ENCODE measurements around the gene GPR139. TPM values are rescaled to one million over a fixed set of nuclear protein-coding genes. Genes with fewer than 3 reads are reported as not detected.

GPR139 gene
- total RNA-seq, 1 experiment from 2014 or later: not detected

DNA sequence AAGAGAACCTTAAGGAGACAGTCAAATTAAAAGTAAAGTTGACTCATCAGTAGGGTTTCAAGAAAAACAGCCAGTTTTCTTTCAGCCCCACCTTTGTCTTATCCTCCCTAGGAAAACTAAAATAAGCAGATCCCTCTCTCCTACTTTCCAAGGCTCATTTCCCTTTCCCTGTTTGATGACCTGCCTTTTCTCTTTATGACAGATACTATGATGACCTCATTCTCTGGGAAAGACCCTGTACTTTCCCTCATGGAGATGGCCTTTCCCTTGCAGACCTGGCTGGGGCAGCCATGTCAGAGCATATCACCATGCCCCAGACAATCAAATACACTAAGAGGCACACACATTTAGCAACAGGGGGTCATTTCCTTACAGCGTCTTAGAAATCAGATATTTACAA is 53.6 kb downstream of the GPR139 start:
- Histone ChIP-seq H3K27me3 (no peaks in the 10 kb centered on the region), H3K4me3 (no peak overlapping the region), H3K9me3 (no peaks in the 10 kb centered on the region), H3K36me3 (no peaks in the 10 kb centered on the region)
- no peak for DNase-seq

DNA sequence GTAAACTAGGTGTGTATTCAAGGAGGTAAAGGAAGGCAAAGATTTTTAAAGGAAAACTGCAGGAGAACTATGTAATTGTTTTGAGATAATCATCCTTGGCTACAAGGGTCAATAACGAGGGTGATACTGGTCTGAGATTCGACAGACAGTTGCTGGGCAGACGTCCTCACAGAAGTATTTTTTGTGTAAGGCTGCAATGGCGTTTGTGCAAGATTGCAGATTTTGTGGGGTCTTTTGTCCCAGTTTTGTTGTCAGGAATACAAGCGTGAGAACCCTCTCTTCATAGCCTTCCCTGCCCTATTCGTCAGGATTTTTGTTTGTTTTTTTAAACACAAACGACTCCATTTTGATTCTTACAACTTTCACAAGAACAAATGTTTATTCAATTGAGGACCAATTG is 57.5 kb downstream of the GPR139 start:
- Histone ChIP-seq H3K9me3 (no peaks in the 10 kb centered on the region), H3K27me3 (no peaks in the 10 kb centered on the region), H3K36me3 (no peaks in the 10 kb centered on the region), H3K4me3 (no peak overlapping the region)
- no peak for DNase-seq

DNA sequence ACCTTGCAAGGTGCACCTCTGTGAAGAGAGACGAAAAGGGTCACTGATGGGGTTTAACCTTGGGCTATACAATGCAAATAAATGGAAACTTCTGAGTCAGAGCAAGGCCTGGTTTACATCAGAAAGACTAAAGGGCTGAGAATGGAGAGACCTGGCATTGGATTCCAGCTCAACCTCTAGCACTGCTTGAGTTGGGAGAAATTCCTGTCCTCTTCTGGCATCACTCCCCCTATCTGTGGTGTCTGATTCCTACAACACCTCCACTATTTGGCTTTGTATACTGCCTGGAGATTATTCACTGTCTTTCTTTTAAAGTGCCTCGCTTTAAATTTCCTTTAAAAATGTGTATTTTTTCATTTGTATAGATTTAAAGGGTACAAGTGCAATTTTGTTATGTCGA is 68.8 kb downstream of the GPR139 start:
- no peaks in the 10 kb centered on the region for H3K36me3 ChIP-seq
- no peaks in the 10 kb centered on the region; the same call in 1 of the 2 replicates for H3K9me3 ChIP-seq
- H3K4me3 ChIP-seq: no peak overlapping the region
- peaks cover 31% of the 10 kb centered on the region for H3K27me3 ChIP-seq
- DNase-seq: no peak

DNA sequence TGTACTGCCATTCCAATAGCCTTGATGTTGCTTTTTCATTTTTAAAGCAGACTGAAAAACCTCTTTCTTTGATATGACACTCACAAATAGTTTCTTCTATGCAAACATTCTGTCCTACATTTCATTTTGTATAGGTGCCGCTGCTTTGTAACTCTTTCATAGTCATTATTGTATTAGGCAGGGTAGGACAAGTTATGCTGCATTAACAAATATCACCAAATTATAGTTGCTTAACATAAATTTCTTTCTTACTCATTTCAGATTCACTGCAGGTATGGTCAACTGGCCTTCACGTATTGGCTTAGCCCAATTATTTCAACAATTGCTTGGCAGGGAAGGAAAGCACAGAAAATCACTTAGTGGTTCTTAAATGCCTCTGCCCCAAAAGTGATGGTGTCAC is 70.8 kb downstream of the GPR139 start:
- Histone ChIP-seq H3K36me3 (no peaks in the 10 kb centered on the region), H3K4me3 (no peak overlapping the region), H3K9me3 (no peaks in the 10 kb centered on the region; the same call in 1 of the 2 replicates), H3K27me3 (peaks cover 35% of the 10 kb centered on the region)
- DNase-seq: no peak

DNA sequence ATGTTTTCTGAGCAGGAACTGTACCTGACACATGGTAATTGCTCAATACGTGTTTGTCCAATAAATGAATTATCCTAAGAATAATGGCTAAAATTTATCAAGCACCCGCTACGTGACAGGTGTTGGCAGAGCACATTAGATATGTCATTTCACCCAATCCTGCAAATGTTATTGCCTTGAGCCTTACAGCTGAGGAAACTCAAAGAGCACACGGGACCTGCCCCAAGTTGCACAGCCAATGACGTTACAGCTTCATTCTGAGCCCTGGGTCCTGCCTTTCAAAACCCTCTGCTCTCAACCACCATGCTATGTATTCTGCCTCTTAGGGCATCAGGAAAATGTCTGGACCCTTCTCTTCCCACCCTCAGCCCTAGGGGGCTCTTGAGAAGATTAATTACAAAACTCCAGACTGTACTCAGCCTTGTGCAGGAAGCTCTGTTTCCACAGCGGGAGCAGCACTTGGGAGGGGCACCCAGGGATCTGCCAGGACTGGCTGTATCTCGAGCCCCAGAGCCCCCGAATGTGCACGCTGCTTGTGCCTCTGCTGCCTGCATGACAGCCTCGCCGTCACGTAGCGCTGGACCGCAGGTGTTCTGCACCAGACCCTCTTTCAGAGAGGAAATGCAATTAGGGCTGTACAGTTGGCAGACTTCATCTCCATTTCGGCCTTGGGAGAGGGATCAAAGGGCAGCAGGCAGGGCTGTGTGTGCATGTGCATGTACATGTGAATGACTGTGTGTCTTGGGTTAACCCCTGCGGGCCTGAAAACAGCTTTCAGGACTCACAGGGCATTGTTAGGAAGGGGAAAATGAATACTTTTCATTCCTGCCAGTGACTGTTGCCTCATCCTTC is 71.6 kb downstream of the GPR139 start:
- Histone ChIP-seq H3K27me3 (peaks cover 35% of the 10 kb centered on the region), H3K36me3 (no peaks in the 10 kb centered on the region), H3K9me3 (no peaks in the 10 kb centered on the region; the same call in 1 of the 2 replicates), H3K4me3 (no peak overlapping the region)
- DNase-seq: no peak

DNA sequence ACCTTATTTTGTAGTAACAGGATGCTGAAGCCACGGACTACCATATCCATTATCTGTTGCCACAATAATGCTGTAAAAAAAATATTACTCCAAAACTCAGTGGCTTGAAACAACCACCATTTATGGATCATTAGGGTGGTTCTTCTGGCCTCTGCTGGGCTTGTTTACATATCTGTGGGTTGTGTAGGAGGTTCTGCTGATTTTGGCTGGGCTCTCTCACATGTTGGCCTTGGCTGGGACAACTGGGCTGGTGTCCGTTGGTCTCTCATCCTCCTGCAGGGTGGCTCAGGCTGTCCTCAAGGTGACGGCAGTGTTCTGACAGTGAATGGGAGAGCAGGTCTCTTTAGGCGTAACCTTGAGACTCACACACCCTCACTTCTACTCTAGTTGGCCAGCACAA is 76.0 kb downstream of the GPR139 start:
- peak; percentile 24 for DNase-seq
- H3K9me3 ChIP-seq: no peaks in the 10 kb centered on the region
- no peak overlapping the region for H3K4me3 ChIP-seq
- H3K36me3 ChIP-seq: no peaks in the 10 kb centered on the region
- H3K27me3 ChIP-seq: peaks cover 27% of the 10 kb centered on the region

DNA sequence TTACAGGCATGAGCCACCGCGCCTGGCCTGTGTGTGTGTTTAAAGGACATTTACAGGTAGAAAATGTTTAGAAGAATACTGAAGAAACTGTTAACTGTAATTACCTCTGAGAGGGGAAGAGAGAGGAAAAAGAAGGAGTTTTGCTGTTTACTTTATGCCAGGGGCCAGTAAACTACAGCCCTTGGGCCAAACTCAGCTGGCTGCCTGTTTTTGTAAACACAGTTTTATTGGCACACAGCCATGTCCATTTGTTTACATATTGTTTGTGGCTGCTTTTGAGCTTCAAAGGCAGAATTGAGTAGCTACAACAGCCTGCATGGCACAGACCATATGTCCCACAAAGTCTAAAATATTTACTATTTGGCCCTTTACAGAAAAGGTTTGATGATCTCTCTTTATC is 76.4 kb downstream of the GPR139 start:
- no peak overlapping the region for H3K4me3 ChIP-seq
- peaks cover 25% of the 10 kb centered on the region for H3K27me3 ChIP-seq
- DNase-seq: no peak
- no peaks in the 10 kb centered on the region for H3K9me3 ChIP-seq
- H3K36me3 ChIP-seq: no peaks in the 10 kb centered on the region

DNA sequence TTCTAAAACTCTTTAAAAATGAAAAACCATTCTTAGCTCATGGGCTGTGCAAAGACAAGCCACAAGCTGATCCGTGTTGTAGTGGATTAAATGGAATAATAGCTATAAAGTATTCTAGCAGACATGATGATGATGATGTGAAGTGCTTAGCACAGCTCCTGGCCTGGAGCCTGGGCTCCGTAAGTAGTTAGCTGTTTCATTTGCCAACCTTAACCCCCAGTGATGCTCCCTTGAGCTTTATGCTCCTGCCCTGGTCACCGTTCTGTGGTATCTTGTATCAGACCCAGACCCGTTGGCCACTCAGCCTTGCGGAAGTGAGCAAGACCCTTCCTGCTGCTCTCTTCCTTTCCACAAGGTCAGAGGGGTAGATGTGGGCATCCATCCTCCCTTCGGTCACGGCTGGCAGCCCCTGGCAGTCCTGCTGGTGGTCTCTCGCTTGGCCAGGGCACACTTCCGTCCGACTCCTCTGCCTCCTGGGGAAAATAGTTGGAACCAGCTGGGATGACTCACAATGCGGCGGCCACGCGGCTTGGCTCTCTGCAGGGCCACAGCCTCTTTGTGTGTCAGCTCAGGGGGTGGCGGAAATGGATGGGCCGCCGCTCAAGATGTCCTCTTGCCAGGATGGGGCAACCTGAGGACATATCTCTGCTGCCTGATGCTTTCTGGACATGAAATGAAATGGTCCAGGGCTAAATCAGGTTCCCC is 79.1 kb downstream of the GPR139 start:
- no peaks in the 10 kb centered on the region for H3K9me3 ChIP-seq
- H3K4me3 ChIP-seq: no peak overlapping the region
- H3K27me3 ChIP-seq: peaks cover 17% of the 10 kb centered on the region
- DNase-seq: peak; percentile 75
- no peaks in the 10 kb centered on the region for H3K36me3 ChIP-seq

DNA sequence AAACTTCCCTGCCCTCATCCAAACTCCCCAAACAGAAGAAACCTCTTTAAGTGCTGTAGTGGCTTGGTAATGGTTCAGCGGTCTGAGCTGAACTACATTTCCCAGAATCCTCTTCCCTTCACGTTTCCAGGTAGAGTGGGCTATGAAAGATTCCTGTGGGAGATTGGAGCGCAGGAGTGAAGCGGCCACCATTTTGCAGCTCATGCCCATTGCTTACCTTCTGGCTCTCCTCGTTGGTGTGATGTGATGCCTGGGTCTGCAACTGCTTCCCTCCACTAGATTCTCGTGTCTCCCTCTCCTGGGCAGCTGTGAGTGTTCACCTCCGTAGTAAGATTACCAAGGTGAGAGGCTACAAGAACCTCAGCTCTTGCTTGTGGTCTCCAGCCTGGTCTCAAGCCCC is 82.1 kb downstream of the GPR139 start:
- no peak for DNase-seq
- H3K9me3 ChIP-seq: no peaks in the 10 kb centered on the region

DNA sequence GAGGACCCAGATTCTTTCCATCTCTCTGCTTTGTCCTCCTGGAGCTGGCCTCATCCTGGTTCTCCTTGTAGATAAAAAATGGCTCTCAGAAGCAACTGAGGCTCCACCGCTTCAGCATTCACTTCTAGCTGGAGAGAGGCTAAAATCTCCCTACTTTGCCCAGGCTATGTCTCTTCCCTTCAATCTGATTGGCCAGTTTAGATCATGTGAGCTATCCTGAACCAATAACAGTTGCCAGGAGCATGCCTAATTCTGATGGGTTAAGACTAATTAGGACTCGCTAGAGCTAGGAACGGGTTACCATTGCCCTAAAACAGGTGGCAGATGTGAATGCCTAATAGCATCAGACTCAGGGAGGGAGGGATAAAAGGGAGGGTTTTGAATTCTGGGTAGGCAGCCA is 89.6 kb downstream of the GPR139 start:
- Histone ChIP-seq H3K4me3 (no peak overlapping the region), H3K9me3 (no peaks in the 10 kb centered on the region), H3K36me3 (no peaks in the 10 kb centered on the region), H3K27me3 (peaks cover 16% of the 10 kb centered on the region)
- no peak for DNase-seq

More for the DNA sequence above, 82.1 kb downstream of the GPR139 start:
- no peak overlapping the region for H3K4me3 ChIP-seq
- no peaks in the 10 kb centered on the region for H3K36me3 ChIP-seq
- H3K27me3 ChIP-seq: peaks cover 31% of the 10 kb centered on the region

Other genes with a start within 250 kb of the GPR139 start
- 5.3 and 6.4 TPM in 2 replicates for gene GPRC5B, start 189.0 kb downstream of the GPR139 start, total RNA-seq (2014; rRNA removed; shearing (Covaris generic); ENCODE audit: low replicate concordance)

Measured in MG63 (cell line).